GM19023 (cell line): Measurements from ENCODE around the gene EPS8.

Experiments used
- ATAC-seq: cut with Tn5 transposase; IDR thresholded peaks from one replicate; pipeline ENCODE4 v1.9.1; 2021; ENCODE audit warnings: mild to moderate bottlenecking, moderate library complexity; ENCODE audit not compliant: unreplicated experiment

Gene EPS8

GRCh38 chr12:15721316-15722115 is 67.7 kb downstream of the EPS8 start:
- ATAC-seq, result no peak

GRCh38 chr12:15720295-15720694 is 68.9 kb downstream of the EPS8 start:
- ATAC-seq, result no peak

- ATAC-seq, result no peak
Observed at GRCh38 chr12:15719230-15719629, 70.0 kb downstream of the EPS8 start.

- no peak for ATAC-seq
Observed at GRCh38 chr12:15717940-15718567, 71.1 kb downstream of the EPS8 start.

GRCh38 chr12:15716581-15716980 is 72.6 kb downstream of the EPS8 start:
- ATAC-seq, result no peak

- ATAC-seq, result no peak
Observed at GRCh38 chr12:15714256-15714655, 74.9 kb downstream of the EPS8 start.

GRCh38 chr12:15712823-15713660 is 76.1 kb downstream of the EPS8 start:
- no peak for ATAC-seq

GRCh38 chr12:15712160-15712559 is 77.0 kb downstream of the EPS8 start:
- no peak for ATAC-seq

- no peak for ATAC-seq
Observed at GRCh38 chr12:15710860-15711510, 78.2 kb downstream of the EPS8 start.

- no peak for ATAC-seq
Observed at GRCh38 chr12:15709551-15709950, 79.6 kb downstream of the EPS8 start.

- no peak for ATAC-seq
Observed at GRCh38 chr12:15708396-15709076, 80.7 kb downstream of the EPS8 start.

- no peak for ATAC-seq
Observed at GRCh38 chr12:15707516-15708199, 81.5 kb downstream of the EPS8 start.

GRCh38 chr12:15706010-15706676 is 83.0 kb downstream of the EPS8 start:
- ATAC-seq, result no peak

- ATAC-seq, result no peak
Observed at GRCh38 chr12:15705606-15706005, 83.6 kb downstream of the EPS8 start.

- ATAC-seq, result no peak
Observed at GRCh38 chr12:15702276-15702675, 86.9 kb downstream of the EPS8 start.

- peak; percentile 4 for ATAC-seq
Observed at GRCh38 chr12:15701631-15702156, 87.5 kb downstream of the EPS8 start.

GRCh38 chr12:15701206-15701605 is 88.0 kb downstream of the EPS8 start:
- peak; percentile 45 for ATAC-seq

- ATAC-seq, result peak; percentile 49
Observed at GRCh38 chr12:15700595-15700994, 88.6 kb downstream of the EPS8 start.

- ATAC-seq, result no peak
Observed at GRCh38 chr12:15699886-15700285, 89.3 kb downstream of the EPS8 start.
